Panc1 (cell line): Measurements from ENCODE around the gene USO1. TPM values are rescaled to one million over a fixed set of nuclear protein-coding genes. Genes with fewer than 3 reads are reported as not detected.

ENCODE experiments used
- ATAC-seq: fragments of 200-7000 bp; cut with Tn5 transposase; 2 replicates; pipeline ENCODE4 v1.9.1; 2020; ENCODE audit warnings: mild to moderate bottlenecking, moderate library complexity
- BruUV-seq: library from RNA; stranded (reverse); fragments of 400-500 nt; replicated peaks from 2 replicates; lab custom pipeline; 2021; lab: Mats Ljungman, UMichigan
- CTCF ChIA-PET: fragments of 300-600 bp; sonication (Branson Sonifier 250); formaldehyde crosslinking; loops from one replicate; lab custom pipeline; 2022; ENCODE audit warnings: antibody characterized with exemption; lab: Charles Lee
- POLR2A ChIA-PET: fragments of 300-600 bp; sonication (Branson Sonifier 250); formaldehyde crosslinking; loops from one replicate; lab custom pipeline; 2022; ENCODE audit warnings: antibody characterized with exemption; lab: Charles Lee
- DNase-seq: peaks from one replicate; pipeline ENCODE4 v3.0.0-alpha.2; 2010; ENCODE audit warnings: low read depth, low spot score
- H3K27ac ChIP-seq: 2 replicates; pipeline ENCODE4 v1.5.1; 2011; ENCODE audit warnings: mild to moderate bottlenecking, low read length, inconsistent platforms
- H3K27me3 ChIP-seq: fragments of 200-500 bp; sonication (Bioruptor generic); 2 replicates; pipeline ENCODE4 v1.6.0; 2014; ENCODE audit warnings: low read length, inconsistent platforms; ENCODE audit not compliant: control insufficient read depth, insufficient read depth
- H3K36me3 ChIP-seq: fragments of 200-500 bp; sonication (Bioruptor generic); 2 replicates; pipeline ENCODE4 v1.5.1; 2014; ENCODE audit warnings: inconsistent platforms, mild to moderate bottlenecking, low read length, moderate library complexity; ENCODE audit not compliant: control insufficient read depth, insufficient read depth
- H3K4me1 ChIP-seq: 2 replicates; pipeline ENCODE4 v1.5.1; 2011; ENCODE audit warnings: inconsistent platforms, mild to moderate bottlenecking, low read length, moderate library complexity; ENCODE audit not compliant: control insufficient read depth, insufficient read depth
- H3K4me3 ChIP-seq, 2 experiments: 2 replicates each; pipeline ENCODE4 v1.5.1; 2011 to 2012; ENCODE audit warnings: low read depth in 2 of 2, low read length in 2 of 2, mild to moderate bottlenecking in 2 of 2, inconsistent platforms in 1 of 2, moderate library complexity in 1 of 2
- H3K9me3 ChIP-seq: fragments of 200-500 bp; sonication (Bioruptor generic); 2 replicates; pipeline ENCODE4 v1.5.1; 2014; ENCODE audit warnings: low read depth, mild to moderate bottlenecking, inconsistent platforms, low read length, moderate library complexity; ENCODE audit not compliant: control insufficient read depth, insufficient read depth
- POLR2AphosphoS5 ChIP-seq: IDR thresholded peaks from 2 replicates; pipeline ENCODE4 v1.6.1; 2012; ENCODE audit warnings: mild to moderate bottlenecking, low read depth, low read length, moderate library complexity
- SIN3A ChIP-seq: IDR thresholded peaks from 2 replicates; pipeline ENCODE4 v1.6.1; 2012; ENCODE audit warnings: low read depth, mild to moderate bottlenecking, low read length, moderate library complexity, borderline replicate concordance; ENCODE audit not compliant: insufficient read depth
- TCF7L2 ChIP-seq: IDR thresholded peaks from 2 replicates; pipeline ENCODE4 v1.6.1; 2011; ENCODE audit warnings: mild to moderate bottlenecking, low read depth, low read length, inconsistent platforms
- in situ Hi-C: cut with HindIII; loops from 2 replicates; pipeline ENCODE4 v1.10.0; 2016; ENCODE audit warnings: low sequenced_read_pairs, low pct_unique_long_range_greater_than_20kb
- intact Hi-C: fragments of 100-400 bp; cut with micrococcal nuclease; formaldehyde crosslinking; loops from one replicate; pipeline ENCODE4 v1.10.0; 2022; ENCODE audit not compliant: unreplicated experiment
- total RNA-seq: library from RNA; stranded (reverse); gene quantifications from one replicate; pipeline ENCODE4 v1.2.1, GENCODE V29; 2021; ENCODE audit not compliant: unreplicated experiment
- TF ChIP-seq, protein P1 (sequence below): fragments of 450-650 bp; IDR thresholded peaks from 2 replicates; pipeline ENCODE4 v1.5.1; 2017; ENCODE audit warnings: mild to moderate bottlenecking
- TF ChIP-seq, protein P2 (sequence below), 2 experiments: IDR thresholded peaks; 2 replicates each; pipeline ENCODE4 v1.6.1; 2011 to 2012; ENCODE audit warnings: low read depth in 2 of 2, control low read depth in 1 of 2, low read length in 1 of 2, mild to moderate bottlenecking in 1 of 2, moderate library complexity in 1 of 2; ENCODE audit not compliant: insufficient read depth in 1 of 2

USO1 gene
- total RNA-seq, 1 experiment from 2014 or later, result 50.0 TPM

DNA sequence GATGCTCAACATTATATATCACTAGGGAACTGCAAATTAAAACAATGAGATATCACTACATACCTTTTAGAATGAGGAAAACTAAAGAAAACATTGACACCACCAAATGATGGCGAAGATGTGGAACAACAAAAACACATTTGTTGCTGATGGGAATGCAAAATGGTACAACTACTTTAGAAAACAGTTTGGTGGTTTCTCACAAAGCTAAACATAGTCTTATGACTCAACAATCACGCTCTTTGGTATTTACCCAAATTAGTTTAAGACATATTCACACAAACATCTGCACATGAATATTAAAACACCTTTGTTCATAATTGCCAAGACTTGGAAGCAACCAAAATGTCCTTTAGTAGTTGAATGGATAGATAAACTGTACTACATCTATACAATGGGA lies 53.2 kb downstream of the USO1 start:
- no peaks in the 10 kb centered on the region for H3K9me3 ChIP-seq
- no peak overlapping the region for H3K27ac ChIP-seq
- no TSS peak for BruUV-seq
- TF ChIP-seq, protein P1, sequence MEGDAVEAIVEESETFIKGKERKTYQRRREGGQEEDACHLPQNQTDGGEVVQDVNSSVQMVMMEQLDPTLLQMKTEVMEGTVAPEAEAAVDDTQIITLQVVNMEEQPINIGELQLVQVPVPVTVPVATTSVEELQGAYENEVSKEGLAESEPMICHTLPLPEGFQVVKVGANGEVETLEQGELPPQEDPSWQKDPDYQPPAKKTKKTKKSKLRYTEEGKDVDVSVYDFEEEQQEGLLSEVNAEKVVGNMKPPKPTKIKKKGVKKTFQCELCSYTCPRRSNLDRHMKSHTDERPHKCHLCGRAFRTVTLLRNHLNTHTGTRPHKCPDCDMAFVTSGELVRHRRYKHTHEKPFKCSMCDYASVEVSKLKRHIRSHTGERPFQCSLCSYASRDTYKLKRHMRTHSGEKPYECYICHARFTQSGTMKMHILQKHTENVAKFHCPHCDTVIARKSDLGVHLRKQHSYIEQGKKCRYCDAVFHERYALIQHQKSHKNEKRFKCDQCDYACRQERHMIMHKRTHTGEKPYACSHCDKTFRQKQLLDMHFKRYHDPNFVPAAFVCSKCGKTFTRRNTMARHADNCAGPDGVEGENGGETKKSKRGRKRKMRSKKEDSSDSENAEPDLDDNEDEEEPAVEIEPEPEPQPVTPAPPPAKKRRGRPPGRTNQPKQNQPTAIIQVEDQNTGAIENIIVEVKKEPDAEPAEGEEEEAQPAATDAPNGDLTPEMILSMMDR, result no peak
- TF ChIP-seq, protein P2, sequence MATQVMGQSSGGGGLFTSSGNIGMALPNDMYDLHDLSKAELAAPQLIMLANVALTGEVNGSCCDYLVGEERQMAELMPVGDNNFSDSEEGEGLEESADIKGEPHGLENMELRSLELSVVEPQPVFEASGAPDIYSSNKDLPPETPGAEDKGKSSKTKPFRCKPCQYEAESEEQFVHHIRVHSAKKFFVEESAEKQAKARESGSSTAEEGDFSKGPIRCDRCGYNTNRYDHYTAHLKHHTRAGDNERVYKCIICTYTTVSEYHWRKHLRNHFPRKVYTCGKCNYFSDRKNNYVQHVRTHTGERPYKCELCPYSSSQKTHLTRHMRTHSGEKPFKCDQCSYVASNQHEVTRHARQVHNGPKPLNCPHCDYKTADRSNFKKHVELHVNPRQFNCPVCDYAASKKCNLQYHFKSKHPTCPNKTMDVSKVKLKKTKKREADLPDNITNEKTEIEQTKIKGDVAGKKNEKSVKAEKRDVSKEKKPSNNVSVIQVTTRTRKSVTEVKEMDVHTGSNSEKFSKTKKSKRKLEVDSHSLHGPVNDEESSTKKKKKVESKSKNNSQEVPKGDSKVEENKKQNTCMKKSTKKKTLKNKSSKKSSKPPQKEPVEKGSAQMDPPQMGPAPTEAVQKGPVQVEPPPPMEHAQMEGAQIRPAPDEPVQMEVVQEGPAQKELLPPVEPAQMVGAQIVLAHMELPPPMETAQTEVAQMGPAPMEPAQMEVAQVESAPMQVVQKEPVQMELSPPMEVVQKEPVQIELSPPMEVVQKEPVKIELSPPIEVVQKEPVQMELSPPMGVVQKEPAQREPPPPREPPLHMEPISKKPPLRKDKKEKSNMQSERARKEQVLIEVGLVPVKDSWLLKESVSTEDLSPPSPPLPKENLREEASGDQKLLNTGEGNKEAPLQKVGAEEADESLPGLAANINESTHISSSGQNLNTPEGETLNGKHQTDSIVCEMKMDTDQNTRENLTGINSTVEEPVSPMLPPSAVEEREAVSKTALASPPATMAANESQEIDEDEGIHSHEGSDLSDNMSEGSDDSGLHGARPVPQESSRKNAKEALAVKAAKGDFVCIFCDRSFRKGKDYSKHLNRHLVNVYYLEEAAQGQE (IDR thresholded peaks at IDR 0.05; ENCODE audit: insufficient read depth in 1 of 2, low read depth in 2 of 2, low read length in 1 of 2), result no peak
- TF ChIP-seq TCF7L2, result no peak
- TF ChIP-seq SIN3A, result no peak
- no peak for TF ChIP-seq POLR2AphosphoS5
- ChIA-PET POLR2A (no interaction called here), CTCF (no interaction called here)
- intact Hi-C loops (no loop called here), in situ Hi-C loops (no loop called here)
- no peaks in the 10 kb centered on the region for H3K4me1 ChIP-seq
- ATAC-seq (no peak), DNase-seq (no peak)
- no peaks in the 10 kb centered on the region for H3K27me3 ChIP-seq
- H3K4me3 ChIP-seq, result no peak overlapping the region
- H3K36me3 ChIP-seq, result peaks cover 17% of the 10 kb centered on the region

DNA sequence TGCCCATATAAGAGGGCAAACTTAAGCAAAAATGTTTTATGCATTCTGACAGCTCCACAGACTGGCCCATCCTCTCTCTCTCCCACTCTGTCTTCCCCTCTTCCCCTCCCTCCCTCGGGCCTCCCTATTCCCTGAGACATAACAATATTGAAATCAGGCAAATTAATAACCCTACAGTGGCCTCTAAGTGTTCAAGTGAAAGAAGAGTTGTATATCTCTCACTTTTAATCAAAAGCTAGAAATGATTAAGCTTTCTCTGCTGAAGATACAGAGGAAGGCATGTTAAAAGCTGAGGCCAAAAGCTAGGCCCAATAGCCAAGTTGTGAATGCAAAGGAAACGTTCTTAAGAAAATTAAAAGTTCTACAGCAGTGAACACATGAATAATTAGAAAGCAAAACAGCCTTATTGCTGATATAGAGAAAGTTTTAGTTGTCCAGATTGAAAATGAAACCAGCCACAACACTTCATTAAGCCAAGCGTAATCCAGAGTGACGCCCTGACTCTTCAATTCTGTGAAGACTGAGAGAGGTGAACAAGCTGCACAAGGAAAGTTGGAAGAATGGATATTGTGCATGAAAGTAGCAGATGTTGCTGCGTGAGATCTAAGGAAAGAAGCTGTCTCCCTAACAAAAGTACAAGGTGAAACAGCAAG lies 54.9 kb downstream of the USO1 start:
- Histone ChIP-seq H3K27me3 (no peaks in the 10 kb centered on the region), H3K9me3 (no peaks in the 10 kb centered on the region), H3K36me3 (peaks cover 16% of the 10 kb centered on the region), H3K4me3 (no peak overlapping the region), H3K27ac (no peak overlapping the region), H3K4me1 (no peaks in the 10 kb centered on the region)
- in situ Hi-C loops (no loop called here), intact Hi-C loops (no loop called here)
- ATAC-seq (no peak), DNase-seq (no peak)
- TF ChIP-seq TCF7L2 (no peak), SIN3A (no peak), POLR2AphosphoS5 (no peak)
- TF ChIP-seq, protein P2 (IDR thresholded peaks at IDR 0.05; ENCODE audit: insufficient read depth in 1 of 2, low read depth in 2 of 2, low read length in 1 of 2), result no peak
- TF ChIP-seq, protein P1, result no peak
- no TSS peak for BruUV-seq
- ChIA-PET CTCF (no interaction called here), POLR2A (interaction anchor here (0.6 kb wide), 1 partner anchor 57 kb away, joined by 3 read pairs; no protein-coding TSS in a partner anchor)
